MCF 10A (cell line): Measurements from ENCODE around the gene ADCY4. TPM values are rescaled to one million over a fixed set of nuclear protein-coding genes. Genes with fewer than 3 reads are reported as not detected.

ENCODE experiments used
- BruUV-seq: library from RNA; stranded (reverse); fragments of 400-500 nt; replicated peaks from 2 replicates; lab custom pipeline; 2021; lab: Mats Ljungman, UMichigan
- CTCF ChIA-PET: fragments of 300-600 bp; sonication (Branson Sonifier 250); formaldehyde crosslinking; extraction: SDS; loops from one replicate; lab custom pipeline; 2021; ENCODE audit warnings: antibody characterized with exemption, inconsistent platforms; lab: Yijun Ruan, JAX
- POLR2A ChIA-PET: fragments of 300-600, 350-650 bp; sonication (Branson Sonifier 250); formaldehyde crosslinking; extraction: SDS; loops from one replicate; lab custom pipeline; 2020; ENCODE audit warnings: antibody characterized with exemption, inconsistent platforms; lab: Yijun Ruan, JAX
- DNase-seq: peaks from one replicate; pipeline ENCODE4 v3.0.0-alpha.2; 2018; ENCODE audit not compliant: unreplicated experiment
- H3K27ac Mint-ChIP-seq: one replicate; pipeline ENCODE4 v1.8.0; 2022; ENCODE audit warnings: mild to moderate bottlenecking, low read depth, mixed read lengths; ENCODE audit not compliant: unreplicated experiment
- H3K27me3 Mint-ChIP-seq: one replicate; pipeline ENCODE4 v1.8.0; 2022; ENCODE audit warnings: mixed read lengths; ENCODE audit not compliant: insufficient read depth, unreplicated experiment
- H3K36me3 Mint-ChIP-seq: one replicate; pipeline ENCODE4 v1.8.0; 2022; ENCODE audit warnings: mild to moderate bottlenecking, moderate library complexity, mixed read lengths; ENCODE audit not compliant: insufficient read depth, unreplicated experiment
- H3K4me1 Mint-ChIP-seq: one replicate; pipeline ENCODE4 v1.8.0; 2022; ENCODE audit warnings: mixed read lengths; ENCODE audit not compliant: insufficient read depth, unreplicated experiment
- H3K4me3 Mint-ChIP-seq: one replicate; pipeline ENCODE4 v1.8.0; 2022; ENCODE audit warnings: mild to moderate bottlenecking, moderate library complexity, mixed read lengths; ENCODE audit not compliant: unreplicated experiment
- H3K9me3 Mint-ChIP-seq: one replicate; pipeline ENCODE4 v1.8.0; 2022; ENCODE audit warnings: mixed read lengths; ENCODE audit not compliant: unreplicated experiment
- intact Hi-C: fragments of 100-400 bp; cut with micrococcal nuclease; formaldehyde crosslinking; loops from 2 replicates; pipeline ENCODE4 v1.14.1; 2022
- total RNA-seq: library from RNA; stranded (reverse); gene quantifications from 2 replicates; pipeline ENCODE4 v1.2.3, GENCODE V29; 2022
- TF ChIP-seq, protein P1 (sequence below): fragments of 200-600 bp; IDR thresholded peaks from one replicate; pipeline ENCODE4 v1.8.0; 2022; ENCODE audit warnings: antibody characterized with exemption, mild to moderate bottlenecking; ENCODE audit not compliant: unreplicated experiment

The ADCY4 gene
- total RNA-seq, 1 experiment from 2014 or later, result not detected

GRCh38 chr14:24315807-24316596 lies 18.9 kb downstream of the ADCY4 start:
- no TSS peak for BruUV-seq
- CTCF ChIA-PET, result interaction anchor here (1.5 to 1.8 kb wide), 2 partner anchors 9 to 19 kb away, joined by 8 read pairs; partner anchors contain the start of gene CIDEB
- Mint-ChIP-seq H3K9me3 (no peaks in the 10 kb centered on the region), H3K27me3 (peaks cover 23% of the 10 kb centered on the region), H3K27ac (no peak overlapping the region), H3K4me1 (peaks cover 20% of the 10 kb centered on the region), H3K36me3 (peaks cover 16% of the 10 kb centered on the region), H3K4me3 (no peak overlapping the region)
- DNase-seq, result no peak
- TF ChIP-seq, protein P1, sequence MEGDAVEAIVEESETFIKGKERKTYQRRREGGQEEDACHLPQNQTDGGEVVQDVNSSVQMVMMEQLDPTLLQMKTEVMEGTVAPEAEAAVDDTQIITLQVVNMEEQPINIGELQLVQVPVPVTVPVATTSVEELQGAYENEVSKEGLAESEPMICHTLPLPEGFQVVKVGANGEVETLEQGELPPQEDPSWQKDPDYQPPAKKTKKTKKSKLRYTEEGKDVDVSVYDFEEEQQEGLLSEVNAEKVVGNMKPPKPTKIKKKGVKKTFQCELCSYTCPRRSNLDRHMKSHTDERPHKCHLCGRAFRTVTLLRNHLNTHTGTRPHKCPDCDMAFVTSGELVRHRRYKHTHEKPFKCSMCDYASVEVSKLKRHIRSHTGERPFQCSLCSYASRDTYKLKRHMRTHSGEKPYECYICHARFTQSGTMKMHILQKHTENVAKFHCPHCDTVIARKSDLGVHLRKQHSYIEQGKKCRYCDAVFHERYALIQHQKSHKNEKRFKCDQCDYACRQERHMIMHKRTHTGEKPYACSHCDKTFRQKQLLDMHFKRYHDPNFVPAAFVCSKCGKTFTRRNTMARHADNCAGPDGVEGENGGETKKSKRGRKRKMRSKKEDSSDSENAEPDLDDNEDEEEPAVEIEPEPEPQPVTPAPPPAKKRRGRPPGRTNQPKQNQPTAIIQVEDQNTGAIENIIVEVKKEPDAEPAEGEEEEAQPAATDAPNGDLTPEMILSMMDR, result no peak
- intact Hi-C loops, result no loop called here
- POLR2A ChIA-PET, result interaction anchor here (1.6 kb wide), 1 partner anchor 170 kb away, joined by 4 read pairs; the partner anchor contains the start of gene PSME2

GRCh38 chr14:24315243-24315806 lies 19.5 kb downstream of the ADCY4 start:
- no peak for DNase-seq
- Mint-ChIP-seq H3K36me3 (peaks cover 16% of the 10 kb centered on the region), H3K27me3 (peaks cover 19% of the 10 kb centered on the region), H3K27ac (no peak overlapping the region), H3K4me3 (no peak overlapping the region), H3K9me3 (no peaks in the 10 kb centered on the region), H3K4me1 (peaks cover 22% of the 10 kb centered on the region)
- intact Hi-C loops, result no loop called here
- BruUV-seq, result no TSS peak
- TF ChIP-seq, protein P1, result no peak
- ChIA-PET CTCF (interaction anchor here (1.3 to 1.8 kb wide), 3 partner anchors 18 to 72 kb away, joined by 3 to 8 read pairs (median 5); partner anchors contain the start of gene TINF2), POLR2A (interaction anchor here (1.4 to 1.6 kb wide), 2 partner anchors 16 to 169 kb away, joined by 3 to 4 read pairs; partner anchors contain the start of gene PSME2)

DNA sequence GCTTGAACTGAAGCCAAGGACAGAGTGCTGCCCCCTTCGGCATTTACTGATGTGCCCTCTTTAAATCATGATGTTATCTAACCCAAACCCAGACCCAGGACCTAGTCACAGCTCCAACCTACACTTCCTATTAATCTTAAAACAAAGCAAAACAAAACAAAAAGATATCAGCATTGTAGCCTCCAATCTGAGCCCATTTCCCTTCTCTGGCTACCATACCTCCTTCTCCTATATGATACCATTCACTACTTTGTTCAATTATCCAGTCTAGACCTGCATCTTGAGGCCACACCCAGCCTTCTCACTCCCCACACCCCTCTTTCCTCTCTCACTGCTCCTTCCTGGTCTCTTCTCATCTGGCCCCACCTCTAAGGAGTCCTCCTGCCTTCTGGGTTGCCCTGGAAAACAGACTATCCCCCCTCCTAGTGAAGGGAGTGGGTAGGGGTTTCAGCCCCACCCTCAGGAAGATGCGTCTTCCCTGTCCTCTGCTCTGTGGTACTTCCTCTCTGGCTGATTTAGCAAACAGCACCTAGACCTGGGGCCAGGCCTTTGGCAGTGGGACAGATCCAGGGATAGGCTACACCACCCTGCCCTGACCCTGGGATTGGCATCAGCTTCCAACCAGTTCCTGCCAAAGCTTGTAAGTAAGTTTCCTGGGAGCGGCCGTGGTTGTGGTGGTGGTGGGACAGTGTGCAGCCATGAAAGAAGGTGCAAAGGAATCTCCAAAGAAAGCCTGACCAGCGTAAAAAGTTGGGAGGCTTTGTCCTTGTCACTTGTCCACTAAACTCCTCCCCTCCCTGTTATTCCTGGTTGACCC lies 20.3 kb downstream of the ADCY4 start:
- Mint-ChIP-seq H3K4me1 (peaks cover 29% of the 10 kb centered on the region), H3K27me3 (peaks cover 12% of the 10 kb centered on the region), H3K36me3 (peaks cover 16% of the 10 kb centered on the region), H3K27ac (no peak overlapping the region), H3K9me3 (no peaks in the 10 kb centered on the region), H3K4me3 (no peak overlapping the region)
- DNase-seq, result peak; percentile 65
- ChIA-PET POLR2A (interaction anchor here (1.4 kb wide), 1 partner anchor 16 kb away, joined by 3 read pairs; no protein-coding TSS in a partner anchor), CTCF (interaction anchor here (0.6 to 10.0 kb wide), 7 partner anchors 8 to 1704 kb away, joined by 3 to 145 read pairs (median 5); partner anchors contain the start of genes CBLN3, DHRS1, KHNYN and NOP9)
- TF ChIP-seq, protein P1, result no peak
- no TSS peak for BruUV-seq
- intact Hi-C loops, result no loop called here
